SW 1271 (cell line): ENCODE measurements around the gene WDR44.
"Not testable (repeated sequence)": the region's sequence is repeated elsewhere in the genome, so short reads cannot be mapped to it uniquely, and the experiment has no call there.

ENCODE experiments used
- DNase-seq, 2 experiments: peaks; one replicate each; lab custom pipeline; 2025; lab: John Stamatoyannopoulos, UW

WDR44 gene, protein sequence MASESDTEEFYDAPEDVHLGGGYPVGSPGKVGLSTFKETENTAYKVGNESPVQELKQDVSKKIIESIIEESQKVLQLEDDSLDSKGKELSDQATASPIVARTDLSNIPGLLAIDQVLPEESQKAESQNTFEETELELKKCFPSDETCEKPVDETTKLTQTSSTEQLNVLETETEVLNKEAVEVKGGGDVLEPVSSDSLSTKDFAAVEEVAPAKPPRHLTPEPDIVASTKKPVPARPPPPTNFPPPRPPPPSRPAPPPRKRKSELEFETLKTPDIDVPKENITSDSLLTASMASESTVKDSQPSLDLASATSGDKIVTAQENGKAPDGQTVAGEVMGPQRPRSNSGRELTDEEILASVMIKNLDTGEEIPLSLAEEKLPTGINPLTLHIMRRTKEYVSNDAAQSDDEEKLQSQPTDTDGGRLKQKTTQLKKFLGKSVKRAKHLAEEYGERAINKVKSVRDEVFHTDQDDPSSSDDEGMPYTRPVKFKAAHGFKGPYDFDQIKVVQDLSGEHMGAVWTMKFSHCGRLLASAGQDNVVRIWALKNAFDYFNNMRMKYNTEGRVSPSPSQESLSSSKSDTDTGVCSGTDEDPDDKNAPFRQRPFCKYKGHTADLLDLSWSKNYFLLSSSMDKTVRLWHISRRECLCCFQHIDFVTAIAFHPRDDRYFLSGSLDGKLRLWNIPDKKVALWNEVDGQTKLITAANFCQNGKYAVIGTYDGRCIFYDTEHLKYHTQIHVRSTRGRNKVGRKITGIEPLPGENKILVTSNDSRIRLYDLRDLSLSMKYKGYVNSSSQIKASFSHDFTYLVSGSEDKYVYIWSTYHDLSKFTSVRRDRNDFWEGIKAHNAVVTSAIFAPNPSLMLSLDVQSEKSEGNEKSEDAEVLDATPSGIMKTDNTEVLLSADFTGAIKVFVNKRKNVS

DNA sequence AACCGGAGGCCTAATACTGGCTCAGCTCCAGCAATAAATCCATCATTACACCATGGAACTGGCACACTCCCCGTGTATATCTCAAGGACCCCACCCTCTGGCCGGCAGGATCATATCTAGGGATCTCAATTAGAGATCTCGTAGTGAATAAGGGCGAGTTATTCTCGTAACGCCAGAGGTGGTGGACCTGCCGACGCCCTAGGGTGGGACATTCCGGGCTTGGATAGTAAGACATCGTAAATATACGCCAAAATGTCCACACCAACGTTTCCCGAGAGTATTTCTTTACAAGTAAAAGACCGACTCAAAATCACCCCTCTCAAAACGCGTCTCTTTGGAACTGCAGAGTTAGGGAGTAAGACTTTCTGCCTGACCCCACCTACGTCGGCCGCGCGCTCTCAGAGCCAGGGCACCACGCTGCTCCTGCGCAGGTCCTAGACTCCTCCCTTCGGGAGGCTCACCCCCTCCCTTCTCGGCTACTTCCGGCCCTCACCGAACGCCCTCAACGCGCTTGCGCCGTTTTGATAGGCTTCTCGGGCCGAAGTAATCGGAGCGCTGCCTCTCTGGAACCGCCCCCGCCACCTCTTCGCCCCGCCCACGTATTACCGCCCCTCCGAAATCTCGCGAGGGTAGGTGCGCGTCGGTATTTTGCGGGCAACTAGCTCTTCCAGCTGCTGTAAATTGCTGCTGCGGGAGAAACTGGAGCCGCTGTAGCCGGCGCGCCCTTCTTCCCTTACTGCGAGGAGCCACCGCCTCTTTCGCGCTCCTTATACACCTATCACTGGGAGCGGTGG is at the start of gene WDR44:
TSS of gene WDR44 (plus strand) at position 643 of the 794 bp plus-strand sequence. CDS start 398 bp downstream, outside the sequence.
- peak; percentile 49 to 71 for DNase-seq

DNA sequence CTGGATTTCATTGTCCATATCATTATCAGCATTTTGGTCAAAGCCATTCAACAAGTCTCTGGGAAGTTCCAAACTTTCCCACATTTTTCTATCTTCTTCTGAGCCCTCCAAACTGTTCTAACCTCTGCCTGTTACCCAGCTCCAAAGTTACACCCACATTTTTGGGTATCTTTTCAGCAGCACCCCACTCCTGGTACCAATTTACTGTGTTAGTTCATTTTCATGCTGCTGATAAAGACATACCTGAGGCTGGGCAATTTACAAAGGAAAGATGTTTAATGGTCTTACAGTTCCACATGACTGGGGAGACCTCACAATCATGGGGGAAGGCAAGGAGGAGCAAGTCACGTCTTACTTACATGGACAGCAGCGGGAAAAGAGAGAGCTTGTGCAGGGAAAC is 40.1 kb upstream of the WDR44 start:
- not testable (repeated sequence) for DNase-seq

DNA sequence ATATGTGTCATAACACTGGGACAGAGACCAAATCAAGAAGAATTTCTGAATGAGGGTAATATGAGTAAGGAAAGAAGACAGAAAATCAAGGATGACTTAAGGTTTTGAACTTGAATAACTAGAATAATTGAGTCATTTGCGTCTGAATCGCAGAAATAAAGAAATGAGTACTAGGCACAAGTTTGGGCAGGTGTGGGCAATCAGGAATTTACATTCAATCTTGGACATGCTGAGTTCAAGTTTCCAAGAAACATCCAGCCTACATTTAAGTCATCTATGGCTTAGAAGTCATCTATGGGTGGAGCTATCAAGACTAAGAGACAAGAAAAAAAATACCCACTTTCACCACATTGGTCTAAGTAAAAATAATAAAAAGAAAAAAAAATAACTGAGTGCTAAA is 30.4 kb upstream of the WDR44 start:
- DNase-seq: no peak

DNA sequence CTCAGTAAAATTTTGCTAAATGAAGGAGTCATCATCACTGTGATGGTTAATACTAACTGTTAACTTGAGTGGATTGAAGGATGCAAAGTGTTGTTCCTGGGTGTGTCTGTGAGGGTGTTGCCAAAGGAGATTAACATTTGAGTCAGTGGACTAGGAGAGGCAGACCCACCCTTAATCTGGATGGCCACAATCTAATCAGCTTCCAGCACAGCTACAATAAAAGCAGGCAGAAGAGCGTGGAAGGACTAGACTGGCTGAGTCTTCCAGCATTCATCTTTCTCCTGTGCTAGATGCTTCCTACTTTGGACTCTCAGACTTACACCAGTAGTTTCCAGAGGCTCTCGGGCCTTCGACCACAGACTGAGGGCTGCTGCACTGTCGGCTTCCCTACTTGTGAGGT is 21.3 kb upstream of the WDR44 start:
- no peak for DNase-seq

DNA sequence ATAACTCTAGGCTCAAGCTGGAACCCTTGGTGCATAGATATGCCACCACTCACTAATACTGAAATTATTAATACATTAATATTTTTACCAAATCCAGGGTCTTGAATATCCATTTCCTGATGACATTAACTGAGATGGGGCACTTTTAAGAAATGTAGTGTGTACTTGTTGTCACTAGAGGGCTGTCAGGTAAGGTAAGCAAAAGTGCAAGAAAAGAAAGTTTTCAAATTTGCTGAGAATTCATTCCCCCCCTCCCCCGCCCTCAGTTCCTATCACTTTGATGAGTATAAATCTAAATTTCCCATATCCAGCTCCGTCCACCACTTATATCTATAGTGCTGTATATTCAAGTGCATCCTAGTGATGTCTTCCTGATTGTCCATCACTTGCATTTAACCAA is 20.5 kb upstream of the WDR44 start:
- DNase-seq: no peak

DNA sequence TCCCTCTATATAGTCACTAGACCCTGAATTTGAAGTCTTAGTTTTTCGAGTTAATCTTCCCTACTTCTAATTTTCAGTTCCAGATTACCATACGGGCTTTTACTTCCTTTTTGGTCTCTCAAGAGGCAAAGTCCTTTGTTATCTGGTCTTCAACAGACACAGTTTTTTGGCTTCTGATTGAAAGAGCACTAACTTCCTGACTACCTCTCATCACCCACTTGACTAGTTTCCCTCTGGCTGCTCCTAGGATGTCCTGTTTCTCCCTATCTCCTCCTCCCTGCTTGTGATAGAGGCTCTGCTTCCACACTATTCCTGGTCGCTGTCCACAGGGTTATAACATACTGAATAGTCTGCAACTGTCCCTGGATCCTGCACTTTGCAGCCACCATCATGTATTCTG is 16.7 kb upstream of the WDR44 start:
- DNase-seq: no peak

DNA sequence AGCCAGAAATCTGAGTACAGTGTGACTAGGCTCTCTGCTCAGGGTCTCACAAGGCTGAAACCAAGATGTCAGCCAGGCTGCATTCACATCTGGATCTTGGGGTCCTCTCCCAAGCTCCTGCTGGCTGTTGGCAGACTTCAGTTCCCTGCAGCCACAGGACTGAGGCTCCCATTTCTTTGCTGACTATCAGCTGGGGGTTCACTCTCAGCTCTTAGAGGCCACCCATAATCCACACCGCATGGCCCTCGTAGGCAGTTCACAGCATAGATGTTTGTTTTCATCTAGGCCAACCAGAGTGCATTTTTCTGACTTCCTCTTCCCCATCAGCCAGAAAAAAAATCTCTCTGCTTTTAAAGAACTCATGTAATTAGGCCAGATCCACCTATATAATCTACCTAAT is 8.2 kb upstream of the WDR44 start:
- DNase-seq: no peak

DNA sequence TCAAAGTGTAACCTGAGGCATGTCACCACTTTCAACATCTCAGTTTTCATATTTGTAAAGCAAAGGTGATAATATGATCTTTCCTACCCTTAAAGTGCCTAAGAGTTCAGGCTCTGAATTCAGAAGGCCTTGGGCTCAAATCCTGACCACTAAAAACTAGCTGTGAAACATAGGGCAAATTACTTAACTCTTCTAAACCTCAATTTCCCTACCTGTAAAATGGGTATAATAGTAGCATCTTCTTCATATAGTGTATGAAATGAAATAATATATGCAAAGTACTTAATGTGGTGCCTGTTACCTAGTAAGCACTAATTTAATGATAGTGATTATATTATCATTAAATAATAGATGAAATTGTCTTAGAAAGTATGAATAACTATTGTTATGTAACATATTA is 7.0 kb upstream of the WDR44 start:
- no peak for DNase-seq

DNA sequence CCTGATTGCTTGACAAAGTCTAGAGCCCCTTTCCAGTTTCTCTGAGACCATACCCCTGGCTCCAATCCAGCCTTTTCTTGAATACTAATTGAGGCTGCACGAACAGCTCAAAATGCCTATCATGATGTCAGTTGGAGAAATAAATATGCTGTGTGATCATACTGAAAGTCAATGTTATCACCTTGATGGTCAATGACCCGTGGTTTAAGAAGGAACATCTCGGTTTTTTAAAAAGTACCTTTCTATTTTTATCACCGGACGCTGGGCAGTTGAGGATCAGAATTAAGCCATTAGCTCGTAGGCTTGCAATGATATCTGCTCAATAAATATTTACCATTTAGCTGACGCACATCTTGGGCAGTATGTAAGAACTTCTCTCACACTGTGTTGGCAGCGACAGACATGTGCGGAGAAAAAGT is 852 bp upstream of the WDR44 start:
- DNase-seq: no peak

DNA sequence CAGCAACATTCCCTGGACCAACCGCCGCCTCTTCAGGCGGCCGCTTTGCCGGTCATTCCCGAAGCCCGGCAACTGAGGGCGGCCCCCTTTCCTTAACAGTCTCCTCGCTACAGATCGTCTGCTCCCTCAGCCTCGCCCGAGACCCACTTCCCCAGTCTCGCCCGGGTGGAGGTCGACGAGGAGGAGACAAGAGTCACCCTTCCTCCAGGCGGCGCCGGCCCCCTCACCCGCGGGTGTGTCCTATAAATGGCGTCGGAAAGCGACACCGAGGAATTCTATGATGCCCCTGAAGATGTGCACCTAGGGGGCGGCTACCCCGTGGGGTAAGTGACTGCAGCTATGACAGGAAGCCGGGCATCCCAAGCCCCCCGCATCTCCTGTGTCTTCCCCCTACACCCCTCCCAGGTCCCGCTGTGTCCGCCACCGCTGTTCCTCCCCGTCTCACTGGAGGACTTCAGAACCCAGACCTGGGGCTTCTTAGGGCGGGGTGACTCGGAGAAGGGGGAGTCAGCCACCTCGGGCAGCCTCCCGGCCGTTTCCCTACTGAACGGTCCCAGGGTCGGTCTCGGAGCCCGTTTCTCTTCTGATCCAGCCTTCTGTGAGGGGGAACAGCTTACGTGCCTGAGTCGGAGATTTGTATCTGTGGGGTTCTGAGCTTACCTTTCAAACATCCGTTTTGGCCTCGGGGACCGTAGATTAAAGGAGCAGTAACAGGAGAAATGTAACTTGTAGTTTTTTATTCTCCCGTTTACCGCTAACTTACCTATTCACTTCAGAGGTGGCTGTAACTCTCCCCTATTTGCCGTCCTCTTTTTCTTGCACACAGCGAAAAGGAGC is 570 bp downstream of the WDR44 start:
- peak in 1 of 2 experiments; percentile 5 for DNase-seq

DNA sequence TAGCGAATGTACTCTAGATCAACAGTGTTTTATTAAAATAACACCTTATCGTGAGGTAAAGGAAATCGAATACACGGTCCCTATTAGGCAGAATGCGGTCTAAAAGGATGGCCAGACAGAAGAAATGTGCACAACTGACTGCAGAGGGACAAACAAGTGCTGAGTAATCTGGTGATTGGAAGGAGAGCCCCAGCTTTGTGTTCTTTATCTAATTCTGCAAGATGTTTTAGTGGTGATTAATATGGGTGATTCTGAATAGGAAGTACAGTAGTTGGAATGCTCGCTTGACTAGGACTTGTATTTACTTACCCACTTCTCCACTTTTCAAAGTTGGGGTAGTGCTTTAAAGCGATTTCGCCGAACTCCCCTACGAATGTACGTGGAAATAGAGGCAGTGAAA is 1.2 kb downstream of the WDR44 start:
- DNase-seq: no peak

DNA sequence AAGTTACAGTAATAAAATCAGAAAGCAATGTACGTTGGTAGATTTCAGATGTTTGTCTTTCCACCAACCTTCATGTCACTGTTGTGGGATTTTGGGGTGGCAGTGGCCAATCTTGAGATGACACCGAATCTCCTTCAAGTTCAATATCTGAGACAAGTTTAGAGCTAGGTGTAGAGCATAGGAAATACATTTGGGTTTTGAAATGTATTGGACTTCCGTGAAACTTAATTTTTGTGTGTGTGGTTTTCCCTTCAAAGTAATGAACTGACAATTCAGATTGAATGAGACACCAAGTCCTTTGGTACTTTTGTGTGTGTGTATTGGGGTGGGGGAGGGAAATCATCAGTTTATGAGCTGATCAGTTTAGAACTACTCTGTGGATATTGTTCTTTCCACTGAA is 1.8 kb downstream of the WDR44 start:
- no peak for DNase-seq

DNA sequence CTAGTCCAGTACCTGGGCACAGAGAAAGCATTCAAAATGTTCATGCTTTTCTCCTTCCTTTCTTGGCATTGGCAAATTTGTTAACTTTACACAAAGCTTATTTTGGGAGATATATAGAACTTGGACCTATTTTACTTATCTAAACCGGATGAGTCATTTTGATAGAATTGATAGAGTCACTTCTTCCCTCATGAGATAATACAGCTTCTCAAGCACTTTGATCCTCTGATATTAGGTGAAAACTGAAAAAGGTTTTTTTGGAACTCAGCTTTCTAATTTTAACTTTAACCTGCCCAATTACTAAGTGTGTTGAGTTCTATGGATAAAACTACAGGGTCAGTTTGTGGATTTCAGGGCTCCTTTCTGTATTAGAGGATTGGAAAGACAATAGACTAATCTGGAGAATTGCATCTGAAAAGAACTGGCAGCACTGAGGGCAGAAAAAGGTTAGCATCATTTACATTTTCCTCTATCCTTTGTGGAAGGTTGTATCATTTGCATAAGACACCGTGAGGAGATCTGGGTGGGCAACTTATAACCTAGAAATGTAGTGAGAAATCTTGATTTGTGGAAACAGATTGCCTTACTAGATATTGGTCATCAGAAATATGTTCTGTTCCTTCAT is 2.4 kb downstream of the WDR44 start:
- DNase-seq: no peak

DNA sequence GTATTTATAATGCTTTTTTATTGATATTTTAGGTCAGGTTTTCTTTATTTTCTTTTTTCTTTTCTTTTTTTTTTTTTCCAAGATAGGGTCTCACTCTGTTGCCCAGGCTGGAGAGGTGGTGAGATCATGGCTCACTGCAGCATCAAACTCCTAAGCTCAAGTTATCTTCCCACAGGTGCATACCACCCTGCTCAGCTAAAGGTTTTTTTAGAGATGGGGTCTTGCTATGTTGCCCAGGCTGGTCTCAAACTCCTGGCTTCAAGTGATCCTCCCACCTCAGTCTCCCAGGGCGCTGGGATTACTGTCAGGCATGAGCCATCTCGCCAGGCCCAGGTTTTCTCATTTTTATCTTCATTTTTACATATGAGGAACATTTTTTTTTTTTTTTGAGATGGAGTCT is 3.3 kb downstream of the WDR44 start:
- DNase-seq: no peak

DNA sequence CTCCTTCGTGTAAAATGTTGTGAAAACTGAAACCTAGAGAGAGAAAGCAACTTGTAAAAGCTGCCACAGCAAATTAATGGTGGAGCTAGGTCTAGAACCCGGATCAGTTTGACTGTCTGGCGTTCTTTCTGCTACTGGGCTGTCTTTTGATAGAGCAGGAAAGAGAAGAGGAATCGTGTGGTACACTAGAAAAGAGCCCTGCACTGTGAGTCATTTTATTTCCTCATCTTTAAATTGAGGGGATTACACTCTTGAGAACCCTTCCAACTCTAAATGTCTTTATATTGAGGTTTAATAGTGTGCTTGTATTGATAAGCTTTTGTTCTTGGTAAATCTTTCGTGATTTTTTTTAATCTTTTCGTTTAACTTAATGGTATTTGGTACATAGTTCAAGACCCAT is 4.3 kb downstream of the WDR44 start:
- no peak for DNase-seq

DNA sequence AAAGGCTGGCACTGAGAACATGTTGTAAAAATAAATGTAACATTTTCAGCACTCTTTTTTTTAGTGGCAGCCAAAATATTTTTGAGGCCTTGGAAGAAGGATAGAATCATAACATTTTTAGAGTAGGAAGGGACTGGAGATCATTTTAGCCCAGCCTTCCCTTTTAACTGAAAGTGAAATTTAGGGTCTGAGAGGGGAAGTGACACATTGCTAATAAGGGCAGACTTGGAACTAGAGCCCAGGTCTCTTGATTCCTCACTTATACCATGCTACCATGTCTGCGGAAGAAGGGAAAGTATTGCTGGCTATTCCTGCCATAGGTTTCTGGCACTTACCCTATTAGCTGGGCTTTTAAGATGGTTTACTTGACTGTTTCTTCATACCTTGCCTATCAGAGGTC is 4.8 kb downstream of the WDR44 start:
- DNase-seq: no peak

DNA sequence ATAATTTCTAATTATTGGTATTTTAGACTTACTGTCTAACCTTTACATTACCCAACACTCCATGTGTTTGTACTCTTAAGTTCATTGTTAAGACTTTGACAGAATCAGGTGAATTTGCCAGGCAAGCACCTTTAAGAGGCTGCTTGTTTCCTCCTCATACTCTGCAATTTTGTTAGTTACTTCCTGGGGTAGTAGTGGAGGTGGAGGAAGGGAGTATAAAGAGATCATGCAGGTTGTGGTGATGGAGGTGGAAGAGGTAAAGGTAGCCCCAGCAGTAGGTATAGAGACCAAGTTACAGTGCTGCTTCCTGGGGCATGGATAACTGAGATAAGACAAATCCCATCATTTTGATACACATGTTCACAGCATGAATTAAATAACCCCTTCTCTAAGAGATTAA is 6.7 kb downstream of the WDR44 start:
- no peak for DNase-seq

DNA sequence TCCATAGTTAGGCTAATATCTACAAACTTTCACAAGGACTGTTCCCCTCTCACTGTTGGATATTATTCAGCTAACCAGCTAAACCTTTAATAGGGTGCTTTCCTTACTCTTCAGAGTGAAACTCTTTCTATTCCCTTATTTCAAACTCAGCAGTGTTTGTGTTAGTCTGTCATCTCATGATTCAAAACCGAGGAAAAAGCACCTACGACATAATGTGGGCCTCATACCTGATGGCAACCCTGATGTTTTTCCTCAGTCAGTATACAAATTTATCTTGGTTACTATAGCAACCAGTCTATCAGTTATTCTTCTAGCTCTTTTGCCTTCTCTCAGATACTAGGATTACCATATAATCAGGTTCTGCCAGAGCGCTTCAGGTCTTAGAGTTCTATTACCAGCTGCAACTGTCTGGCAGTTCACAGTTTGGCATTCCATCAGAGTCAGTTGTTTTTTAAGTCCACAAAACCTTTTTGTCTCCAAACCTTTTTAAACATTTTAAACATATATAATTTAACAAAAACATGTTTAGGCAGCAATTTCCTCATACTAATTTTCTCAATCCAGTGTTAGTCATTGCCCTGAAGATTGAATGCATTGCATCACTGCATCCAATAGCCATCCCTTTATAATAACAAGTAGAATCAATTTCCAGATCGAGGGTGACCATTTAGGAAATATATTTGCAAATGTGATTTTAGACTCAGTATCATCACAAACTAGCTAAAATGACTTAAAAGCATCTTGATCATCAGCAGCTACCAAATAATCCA is 7.4 kb downstream of the WDR44 start:
- DNase-seq: no peak

DNA sequence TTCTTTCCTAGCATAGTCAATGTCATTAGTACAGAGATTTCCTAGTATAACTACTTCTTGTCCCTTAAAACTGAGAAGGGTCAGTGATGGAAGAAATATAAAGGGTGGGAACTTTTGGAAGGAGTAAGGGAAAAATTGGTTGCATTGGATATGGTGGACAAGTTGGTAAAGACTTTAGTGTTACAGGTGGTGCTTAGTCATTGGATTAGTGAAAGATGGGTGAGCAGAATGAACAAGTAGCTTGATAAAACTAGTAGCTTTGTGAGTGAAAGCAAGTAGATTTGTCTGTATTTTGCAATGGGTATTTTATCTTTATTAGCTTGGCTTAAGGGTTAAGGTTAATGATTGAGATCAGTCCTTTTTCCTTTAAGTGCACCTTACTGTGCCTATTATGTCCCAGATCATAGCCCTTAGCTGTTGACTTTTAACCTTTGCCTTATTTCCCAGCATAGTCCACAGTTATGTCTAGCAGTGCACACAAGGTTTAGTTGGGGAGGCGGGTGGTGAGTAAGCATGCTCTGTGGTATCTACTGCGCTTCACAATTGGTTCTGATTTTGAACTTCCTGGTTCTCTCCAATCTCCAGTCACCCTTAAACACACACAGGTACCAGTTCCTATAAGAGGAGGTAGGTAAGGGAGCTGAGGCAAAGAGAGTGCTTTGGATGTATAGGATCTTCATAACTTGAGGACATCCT is 9.5 kb downstream of the WDR44 start:
- no peak for DNase-seq
